ENCODE data around the gene ACTR8.
A peak's percentile ranks its signal among the peaks of the same experiment; 100 is the strongest.

Gene ACTR8

DNA sequence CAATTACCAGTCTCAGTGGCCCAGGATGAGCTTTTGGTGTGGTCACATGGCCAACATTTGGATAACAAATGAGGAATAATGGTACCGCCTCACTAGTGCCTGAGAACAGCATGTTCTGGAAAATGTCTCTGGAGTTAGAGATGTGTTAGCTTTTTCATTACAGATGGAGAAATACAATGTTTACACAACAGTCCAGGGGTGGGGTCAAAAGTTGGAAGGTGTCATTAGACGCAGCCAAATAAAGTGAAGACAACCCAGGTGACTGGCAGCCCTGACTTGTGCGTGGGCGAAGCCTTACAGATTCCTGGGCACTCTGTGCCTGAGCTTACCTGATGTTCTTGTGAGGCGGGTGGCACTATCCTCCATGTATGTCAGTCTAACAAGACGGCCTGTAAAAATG, 22.8 kb downstream of the ACTR8 start:
- Histone ChIP-seq H3K9ac (ENCODE audit: low read depth, low read length) (no peak overlapping the region), H3K4me1 (ENCODE audit: control insufficient read depth, insufficient read depth, low read length) (no peaks in the 10 kb centered on the region), H3K27me3 (ENCODE audit: control insufficient read depth, insufficient read depth, low read length) (no peaks in the 10 kb centered on the region), H3K9me3 (replicated peaks; ENCODE audit: low read length) (no peaks in the 10 kb centered on the region), H3K4me2 (ENCODE audit: low read length) (no peak overlapping the region), H3K4me3 (ENCODE audit: low read length) (no peak overlapping the region), H3K36me3 (ENCODE audit: insufficient read depth, low read length) (peaks cover 38% of the 10 kb centered on the region)

DNA sequence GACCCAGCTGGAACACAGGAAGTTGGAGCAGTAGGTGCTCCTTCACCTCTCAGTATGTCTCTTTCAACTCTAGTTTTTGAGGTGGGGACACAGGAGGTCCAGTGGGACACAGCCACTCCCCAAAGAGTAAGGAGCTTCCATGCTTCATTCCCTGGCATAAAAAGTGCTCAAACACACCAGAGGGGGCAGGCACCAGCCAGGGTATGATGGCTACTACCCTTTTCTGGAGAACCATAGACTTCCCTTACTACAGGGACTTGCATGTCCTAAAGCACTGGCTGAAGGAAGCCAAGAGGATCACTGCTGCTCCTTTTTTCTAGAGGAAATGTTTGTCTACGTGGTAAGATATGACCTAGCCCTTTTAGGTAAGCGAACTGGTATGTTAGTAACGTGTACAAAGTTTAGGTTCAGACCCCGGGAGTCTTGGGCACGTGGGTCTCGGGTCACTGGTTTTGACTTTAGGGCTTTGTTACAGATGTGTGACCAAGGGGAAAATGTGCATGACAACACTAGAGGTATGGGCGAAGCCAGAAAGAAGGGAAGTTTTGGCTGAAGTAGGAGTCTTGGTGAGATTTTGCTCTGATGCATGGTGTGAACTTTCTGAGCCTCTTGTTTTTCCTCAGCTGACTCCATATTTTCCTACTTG, 23.7 kb downstream of the ACTR8 start:
- Histone ChIP-seq H3K4me1 (ENCODE audit: control insufficient read depth, insufficient read depth, low read length) (no peaks in the 10 kb centered on the region), H3K36me3 (ENCODE audit: insufficient read depth, low read length) (peaks cover 29% of the 10 kb centered on the region), H3K4me3 (ENCODE audit: low read length) (no peak overlapping the region), H3K27me3 (ENCODE audit: control insufficient read depth, insufficient read depth, low read length) (no peaks in the 10 kb centered on the region), H3K9me3 (replicated peaks; ENCODE audit: low read length) (no peaks in the 10 kb centered on the region), H3K4me2 (ENCODE audit: low read length) (no peak overlapping the region), H3K9ac (ENCODE audit: low read depth, low read length) (no peak overlapping the region)

GRCh38 chr3:53856964-53857363, 25.0 kb downstream of the ACTR8 start:
- no peaks in the 10 kb centered on the region for H3K27me3 ChIP-seq (ENCODE audit: control insufficient read depth, insufficient read depth, low read length)
- peaks cover 22% of the 10 kb centered on the region for H3K36me3 ChIP-seq (ENCODE audit: insufficient read depth, low read length)
- no peak overlapping the region for H3K4me2 ChIP-seq (ENCODE audit: low read length)
- no peak overlapping the region for H3K4me3 ChIP-seq (ENCODE audit: low read length)
- H3K9ac ChIP-seq (ENCODE audit: low read depth, low read length): no peak overlapping the region
- H3K4me1 ChIP-seq (ENCODE audit: control insufficient read depth, insufficient read depth, low read length): no peaks in the 10 kb centered on the region
- H3K9me3 ChIP-seq (replicated peaks; ENCODE audit: low read length): no peaks in the 10 kb centered on the region

DNA sequence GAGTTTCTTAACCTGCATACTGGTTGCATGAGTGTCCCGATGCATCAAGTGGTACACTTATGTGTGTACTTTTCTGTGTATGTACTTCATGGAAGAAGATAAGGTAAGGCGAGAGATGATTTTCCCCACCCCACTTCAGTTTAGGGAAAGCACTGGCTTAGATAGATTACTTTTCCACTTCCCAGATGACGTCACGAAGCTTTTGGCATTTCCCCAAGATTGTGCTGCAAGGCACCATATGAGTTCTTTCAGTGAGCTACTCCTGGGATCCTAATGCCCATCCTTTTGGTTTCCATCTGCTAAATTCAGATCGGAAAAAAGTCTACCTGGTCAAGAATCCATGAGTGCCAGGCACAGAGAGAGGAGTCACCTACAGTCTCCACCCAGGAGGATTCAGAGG, 31.1 kb downstream of the ACTR8 start:
- Histone ChIP-seq H3K9me3 (replicated peaks; ENCODE audit: low read length) (no peaks in the 10 kb centered on the region), H3K4me1 (ENCODE audit: control insufficient read depth, insufficient read depth, low read length) (peaks cover 7% of the 10 kb centered on the region), H3K9ac (ENCODE audit: low read depth, low read length) (no peak overlapping the region), H3K4me2 (ENCODE audit: low read length) (no peak overlapping the region), H3K27me3 (ENCODE audit: control insufficient read depth, insufficient read depth, low read length) (peaks cover 38% of the 10 kb centered on the region), H3K4me3 (ENCODE audit: low read length) (no peak overlapping the region), H3K36me3 (ENCODE audit: insufficient read depth, low read length) (no peaks in the 10 kb centered on the region)

DNA sequence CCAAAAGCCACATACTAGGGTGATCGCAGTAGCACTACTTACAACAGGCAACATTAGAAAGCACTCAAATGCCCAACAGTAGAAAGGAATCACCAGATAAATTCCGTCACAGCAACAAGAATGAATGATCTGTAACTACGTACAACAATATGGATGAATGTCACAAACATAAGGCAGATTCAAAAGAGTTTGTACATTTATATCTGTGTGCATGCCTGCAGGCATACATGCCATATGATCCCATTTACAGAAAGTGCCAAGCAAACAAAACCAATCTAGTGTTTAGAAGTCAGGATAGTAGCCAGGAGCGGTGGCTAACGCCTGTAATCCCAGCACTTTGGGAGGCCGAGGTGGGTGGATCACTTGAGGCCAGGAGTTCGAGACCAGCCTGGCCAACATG, 32.0 kb downstream of the ACTR8 start:
- H3K9me3 ChIP-seq (replicated peaks; ENCODE audit: low read length): no peaks in the 10 kb centered on the region
- H3K27me3 ChIP-seq (ENCODE audit: control insufficient read depth, insufficient read depth, low read length): peaks cover 45% of the 10 kb centered on the region
- no peak overlapping the region for H3K4me2 ChIP-seq (ENCODE audit: low read length)
- H3K9ac ChIP-seq (ENCODE audit: low read depth, low read length): no peak overlapping the region
- H3K36me3 ChIP-seq (ENCODE audit: insufficient read depth, low read length): no peaks in the 10 kb centered on the region
- H3K4me3 ChIP-seq (ENCODE audit: low read length): no peak overlapping the region
- H3K4me1 ChIP-seq (ENCODE audit: control insufficient read depth, insufficient read depth, low read length): peaks cover 7% of the 10 kb centered on the region

- Histone ChIP-seq H3K36me3 (ENCODE audit: insufficient read depth, low read length) (no peaks in the 10 kb centered on the region), H3K4me1 (ENCODE audit: control insufficient read depth, insufficient read depth, low read length) (peaks cover 7% of the 10 kb centered on the region), H3K9ac (ENCODE audit: low read depth, low read length) (no peak overlapping the region), H3K4me3 (ENCODE audit: low read length) (no peak overlapping the region), H3K4me2 (ENCODE audit: low read length) (peak overlapping the region; percentile 86), H3K9me3 (replicated peaks; ENCODE audit: low read length) (no peaks in the 10 kb centered on the region), H3K27me3 (ENCODE audit: control insufficient read depth, insufficient read depth, low read length) (peaks cover 63% of the 10 kb centered on the region)
These were observed 35.1 kb downstream of the ACTR8 start for GRCh38 chr3:53846851-53847155.

GRCh38 chr3:53846134-53846850, 35.7 kb downstream of the ACTR8 start, which contains the start of the genes CHDH and IL17RB:
Gene CHDH, minus strand, starts transcription at chr3:53846419. Its CDS starts 22,411 bp downstream, at chr3:53824008.
Gene IL17RB, plus strand, starts transcription at chr3:53846568. Its CDS starts 21 bp downstream, at chr3:53846589.
- Histone ChIP-seq H3K36me3 (ENCODE audit: insufficient read depth, low read length) (no peaks in the 10 kb centered on the region), H3K9me3 (replicated peaks; ENCODE audit: low read length) (no peaks in the 10 kb centered on the region), H3K4me1 (ENCODE audit: control insufficient read depth, insufficient read depth, low read length) (peaks cover 7% of the 10 kb centered on the region), H3K9ac (ENCODE audit: low read depth, low read length) (peak within 1 kb of the TSS; percentile 33), H3K4me2 (ENCODE audit: low read length) (peak within 1 kb of the TSS; percentile 86), H3K27me3 (ENCODE audit: control insufficient read depth, insufficient read depth, low read length) (peaks cover 58% of the 10 kb centered on the region), H3K4me3 (ENCODE audit: low read length) (peak within 1 kb of the TSS; percentile 68)

GRCh38 chr3:53845881-53846133, 36.1 kb downstream of the ACTR8 start:
- Histone ChIP-seq H3K9ac (ENCODE audit: low read depth, low read length) (peak overlapping the region; percentile 33), H3K27me3 (ENCODE audit: control insufficient read depth, insufficient read depth, low read length) (peaks cover 58% of the 10 kb centered on the region), H3K4me3 (ENCODE audit: low read length) (peak overlapping the region; percentile 68), H3K36me3 (ENCODE audit: insufficient read depth, low read length) (no peaks in the 10 kb centered on the region), H3K4me2 (ENCODE audit: low read length) (peak overlapping the region; percentile 86), H3K4me1 (ENCODE audit: control insufficient read depth, insufficient read depth, low read length) (peaks cover 7% of the 10 kb centered on the region), H3K9me3 (replicated peaks; ENCODE audit: low read length) (no peaks in the 10 kb centered on the region)

DNA sequence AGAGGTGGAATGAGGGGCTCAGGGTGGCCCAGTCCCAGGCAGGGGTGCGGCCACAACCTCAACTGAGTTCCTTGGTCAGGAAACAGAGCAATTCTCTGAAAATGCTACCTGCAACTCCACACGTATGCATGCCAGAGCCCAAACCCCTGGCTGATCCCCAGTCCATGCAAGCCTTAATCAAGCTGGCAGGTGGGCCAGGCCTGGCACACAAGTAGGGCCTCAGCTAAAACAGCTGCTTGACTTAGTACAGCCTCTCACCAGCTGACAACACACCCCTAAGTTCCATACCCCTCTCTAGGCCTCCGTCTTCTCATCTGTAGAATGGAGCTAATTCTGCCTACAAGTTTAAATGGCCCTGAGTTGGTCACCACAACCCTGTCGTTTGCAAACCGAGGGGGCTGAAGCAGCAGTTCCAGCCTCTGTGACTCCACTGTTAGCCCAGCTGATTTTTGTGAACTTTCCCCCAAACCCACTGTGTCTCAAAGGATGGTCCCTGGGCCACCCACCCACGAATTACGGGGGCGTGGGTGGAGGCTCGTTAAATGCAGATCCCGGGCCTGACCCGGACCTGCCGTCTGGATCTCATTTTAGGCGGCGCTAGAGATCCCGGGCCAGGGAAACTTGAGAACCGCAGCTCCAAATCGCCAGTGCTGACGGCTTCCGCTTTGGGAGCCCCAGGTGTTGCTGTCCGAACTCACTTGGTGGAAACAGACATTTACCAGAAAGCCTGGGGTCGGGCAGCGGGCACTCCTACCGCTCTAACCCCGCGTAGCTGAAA, 36.7 kb downstream of the ACTR8 start:
- peaks cover 58% of the 10 kb centered on the region for H3K27me3 ChIP-seq (ENCODE audit: control insufficient read depth, insufficient read depth, low read length)
- peak overlapping the region; percentile 86 for H3K4me2 ChIP-seq (ENCODE audit: low read length)
- peak overlapping the region; percentile 68 for H3K4me3 ChIP-seq (ENCODE audit: low read length)
- no peaks in the 10 kb centered on the region for H3K9me3 ChIP-seq (replicated peaks; ENCODE audit: low read length)
- peak overlapping the region; percentile 33 for H3K9ac ChIP-seq (ENCODE audit: low read depth, low read length)
- H3K4me1 ChIP-seq (ENCODE audit: control insufficient read depth, insufficient read depth, low read length): peaks cover 7% of the 10 kb centered on the region
- no peaks in the 10 kb centered on the region for H3K36me3 ChIP-seq (ENCODE audit: insufficient read depth, low read length)

DNA sequence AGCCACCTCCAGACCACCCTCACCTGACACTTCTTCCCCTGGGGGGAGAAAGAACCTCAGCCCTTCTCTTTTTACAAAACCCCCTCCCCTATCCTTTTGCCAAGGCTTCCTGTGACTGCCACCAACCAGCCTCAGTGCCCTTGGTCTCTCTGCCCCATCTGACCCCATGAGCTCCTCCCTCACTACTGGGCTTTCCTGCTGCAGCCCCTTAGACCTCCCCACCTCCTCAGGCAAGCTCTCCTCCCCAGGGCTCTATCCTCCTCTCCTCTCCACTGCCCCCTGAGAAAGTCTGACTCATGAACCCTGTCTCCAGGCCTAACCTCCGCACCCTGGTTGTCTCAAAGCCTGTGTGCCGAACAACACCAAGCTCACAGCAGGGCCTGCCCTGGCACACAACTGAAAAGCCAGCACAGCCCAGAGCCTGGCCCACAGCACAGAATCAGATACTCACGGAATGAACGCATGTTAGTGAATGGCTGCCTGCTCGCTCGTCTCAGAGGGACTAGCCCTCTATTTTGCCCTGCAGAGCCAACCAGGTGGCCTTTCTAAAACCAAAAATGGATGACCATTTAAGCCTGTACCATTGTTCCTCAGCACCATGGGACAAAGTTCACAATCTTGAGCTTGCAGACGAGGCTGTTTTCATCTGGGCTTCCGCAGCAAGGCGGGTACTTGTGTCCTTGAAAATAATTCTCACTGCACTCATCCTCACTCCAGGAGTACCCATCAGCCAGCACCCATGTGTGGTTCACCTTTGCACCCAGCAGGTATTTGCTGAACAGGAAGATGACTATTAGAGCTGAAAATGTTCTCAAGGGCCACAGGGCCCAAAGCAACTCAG, 37.5 kb downstream of the ACTR8 start:
- Histone ChIP-seq H3K9ac (ENCODE audit: low read depth, low read length) (no peak overlapping the region), H3K9me3 (replicated peaks; ENCODE audit: low read length) (no peaks in the 10 kb centered on the region), H3K27me3 (ENCODE audit: control insufficient read depth, insufficient read depth, low read length) (peaks cover 54% of the 10 kb centered on the region), H3K4me3 (ENCODE audit: low read length) (no peak overlapping the region), H3K36me3 (ENCODE audit: insufficient read depth, low read length) (no peaks in the 10 kb centered on the region), H3K4me2 (ENCODE audit: low read length) (no peak overlapping the region), H3K4me1 (ENCODE audit: control insufficient read depth, insufficient read depth, low read length) (peaks cover 7% of the 10 kb centered on the region)
